Activated T-helper 1 cell treated with anti-CD3 and anti-CD28 coated beads, Interleukin-2, amount 50 U/mL, for 16 hours (primary cell): ENCODE measurements around the gene ETV3.
"Not testable (repeated sequence)": the region's sequence is repeated elsewhere in the genome, so short reads cannot be mapped to it uniquely, and the experiment has no call there.

ENCODE experiments used
- DNase-seq, 2 donors: peaks; one replicate each; pipeline ENCODE4 v3.0.0-alpha.2; 2020; ENCODE audit warnings: low read depth in 1 of 2, low spot score in 1 of 2

Gene ETV3

DNA sequence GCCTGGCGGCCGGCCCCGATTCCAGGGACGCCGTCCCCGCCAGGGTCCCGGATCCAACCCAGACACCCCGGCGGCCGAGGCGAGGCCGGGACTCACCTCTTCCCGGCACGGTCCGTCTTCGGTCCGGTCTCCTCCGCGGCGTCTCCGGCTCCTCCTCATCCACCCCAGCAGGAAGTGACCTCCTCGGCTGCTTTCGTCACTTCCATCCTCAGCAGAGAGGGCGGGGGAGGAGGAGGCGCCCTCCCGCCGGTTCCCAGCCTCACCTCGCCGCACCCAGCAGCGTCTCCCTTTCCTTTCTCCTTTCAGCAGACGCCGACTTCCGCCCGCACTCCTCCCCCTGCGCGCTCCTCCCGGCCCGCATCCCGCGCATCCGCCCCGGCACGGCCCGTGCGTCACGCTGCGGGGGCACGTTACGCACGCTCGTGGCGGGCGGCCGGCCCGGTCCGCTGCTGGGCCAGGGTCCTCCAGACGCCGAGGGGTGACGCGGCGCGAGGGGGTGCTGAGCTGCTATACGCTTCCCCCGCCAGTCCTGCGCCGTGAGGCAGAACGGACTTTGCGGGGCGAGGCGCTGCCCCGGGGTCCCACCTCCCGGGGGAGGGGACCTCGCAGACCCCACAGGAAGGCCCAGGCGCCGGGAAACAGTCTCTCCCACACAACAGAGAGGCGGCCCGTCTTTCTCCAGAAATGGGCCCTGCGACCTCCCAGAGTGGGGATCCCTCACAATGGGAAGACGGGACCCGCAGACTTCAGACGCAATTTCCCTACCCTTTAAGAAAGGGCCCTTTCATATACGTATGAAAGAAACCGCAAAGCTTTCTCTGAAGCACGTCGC, at the start of gene ETV3:
Gene ETV3 (minus strand): TSS at position 176 of the 832 bp plus-strand sequence. CDS start 2,043 bp downstream, outside the sequence.
- peak; percentile 62 to 78 for DNase-seq

DNA sequence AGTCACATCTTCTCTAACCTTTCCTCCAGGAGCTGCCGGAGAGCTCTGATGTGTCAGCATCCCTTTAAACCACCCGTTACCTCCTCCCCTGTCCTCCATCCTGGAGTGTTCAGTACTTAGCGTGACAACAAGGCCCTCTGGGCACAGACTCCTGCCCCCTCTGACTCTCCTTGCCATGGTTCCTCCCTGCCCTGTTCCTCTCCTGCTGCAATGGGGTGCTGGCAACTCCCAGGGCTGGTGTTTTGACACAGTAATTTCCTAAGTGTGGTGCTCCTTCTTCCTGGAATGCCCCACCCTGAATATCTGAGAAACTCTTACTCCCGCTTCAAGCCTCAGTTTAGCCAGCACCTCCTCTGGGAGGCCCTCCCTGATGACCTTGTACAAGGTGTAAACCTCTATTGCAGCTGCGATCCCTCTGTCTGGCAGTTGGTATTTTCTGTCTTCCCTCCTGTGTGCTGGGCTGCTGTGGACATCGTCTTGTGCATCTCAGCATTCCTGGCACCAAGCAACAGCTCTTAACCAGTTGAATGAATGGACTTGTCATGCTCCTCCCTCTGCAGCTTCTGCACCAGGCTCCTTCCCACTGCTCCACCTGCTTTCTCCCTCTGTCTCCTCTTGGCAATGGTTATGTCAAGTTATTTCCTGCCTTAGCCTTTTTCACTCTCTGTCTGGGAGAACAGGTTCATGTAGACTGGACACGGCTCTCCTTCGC, 48.2 kb upstream of the ETV3 start:
- DNase-seq: no peak

DNA sequence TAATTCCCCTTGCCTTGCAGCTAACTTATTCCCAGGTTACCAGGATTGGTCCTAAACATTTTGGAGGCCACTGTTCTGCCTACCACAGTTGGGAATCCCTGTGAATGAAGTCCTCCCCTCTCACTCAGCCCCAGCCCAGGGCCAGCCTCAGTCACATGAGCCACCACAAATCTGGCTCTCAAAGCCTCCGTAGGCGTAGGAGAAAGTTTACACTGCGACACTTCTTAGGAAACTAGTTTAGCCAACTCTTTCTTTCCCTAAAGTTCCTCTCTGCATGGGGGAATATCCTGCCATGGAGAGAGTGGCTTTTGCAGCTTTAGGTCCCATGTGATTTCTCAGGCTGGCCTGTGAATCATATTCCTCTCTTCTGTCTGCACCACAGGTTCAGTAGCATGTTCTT, 45.7 kb upstream of the ETV3 start:
- no peak for DNase-seq

DNA sequence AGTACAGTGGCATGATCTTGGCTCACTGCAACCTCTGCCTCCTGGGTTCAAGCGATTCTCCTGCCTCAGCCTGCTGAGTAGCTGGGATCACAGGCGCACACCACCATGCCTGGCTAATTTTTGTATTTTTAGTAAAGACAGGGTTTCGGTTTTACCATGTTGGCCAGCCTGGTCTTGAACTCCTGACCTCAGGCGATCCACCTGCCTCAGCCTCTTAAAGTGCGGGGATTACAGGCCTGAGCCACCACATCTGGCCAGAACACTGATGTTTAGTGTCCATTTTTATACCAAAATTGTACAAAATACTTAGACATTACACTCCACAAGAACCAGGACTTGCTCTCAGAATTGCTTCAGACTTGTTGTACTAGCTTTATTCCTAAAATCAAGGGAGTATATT, 44.2 kb upstream of the ETV3 start:
- DNase-seq: not testable (repeated sequence)

DNA sequence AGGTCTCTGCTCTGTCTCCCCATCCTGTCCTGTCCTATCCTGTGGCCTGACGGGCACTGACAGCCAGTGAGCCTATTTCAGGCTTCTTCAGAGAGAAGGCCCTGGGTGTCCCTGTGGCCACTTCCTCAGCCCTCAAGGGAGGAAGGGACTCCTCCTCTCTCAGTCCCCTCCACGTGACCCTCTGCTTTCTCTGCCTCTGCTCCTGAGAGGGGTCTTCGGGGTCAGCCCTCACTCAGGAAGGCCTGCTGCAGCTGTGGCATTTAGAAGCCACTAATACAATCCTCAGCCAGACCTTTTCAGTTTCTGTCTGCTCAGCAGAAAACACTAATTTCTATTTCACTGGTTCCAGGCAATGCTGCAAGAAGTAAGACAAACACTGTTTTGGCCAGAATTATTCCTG, 43.6 kb upstream of the ETV3 start:
- no peak for DNase-seq

DNA sequence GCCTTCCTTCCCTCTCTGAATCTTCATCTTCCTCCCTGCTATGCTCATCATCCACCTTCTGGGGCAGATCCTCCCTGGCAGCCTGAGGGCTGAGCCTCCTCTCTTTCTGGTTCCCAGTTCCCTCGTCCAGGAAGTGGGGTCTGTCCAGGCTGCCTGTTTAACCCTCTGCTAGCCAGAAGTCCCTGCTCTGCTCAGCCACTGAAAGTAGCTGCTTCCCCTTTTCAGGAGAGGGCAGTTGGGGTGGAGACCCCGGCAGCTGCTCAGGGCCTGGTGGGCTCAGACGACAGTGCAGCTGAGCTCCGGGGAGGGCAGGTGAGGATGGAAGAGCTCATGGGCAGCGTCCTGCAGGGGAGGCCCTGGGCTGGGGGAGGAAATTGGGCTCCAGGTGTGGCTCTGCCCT, 43.1 kb upstream of the ETV3 start:
- no peak for DNase-seq

DNA sequence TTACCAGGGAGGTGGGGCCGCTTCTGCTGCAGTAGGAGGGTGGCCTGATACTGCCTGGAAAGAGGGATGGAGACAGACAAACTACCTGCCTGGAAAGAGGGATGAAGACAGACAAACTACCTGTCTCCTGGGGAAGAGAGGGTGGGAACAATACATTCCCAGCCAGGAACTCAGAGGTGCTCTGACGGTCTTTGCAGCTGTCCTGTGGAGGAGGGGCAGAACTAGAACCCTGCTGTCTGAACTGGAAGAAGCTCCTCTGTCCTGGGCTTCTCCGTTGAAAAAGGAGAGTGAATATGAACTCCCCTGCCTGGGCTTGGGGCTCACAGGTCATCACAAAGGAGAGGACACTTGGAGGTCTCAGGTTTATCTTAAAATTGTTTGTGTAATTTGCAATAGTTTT, 40.3 kb upstream of the ETV3 start:
- DNase-seq: no peak

DNA sequence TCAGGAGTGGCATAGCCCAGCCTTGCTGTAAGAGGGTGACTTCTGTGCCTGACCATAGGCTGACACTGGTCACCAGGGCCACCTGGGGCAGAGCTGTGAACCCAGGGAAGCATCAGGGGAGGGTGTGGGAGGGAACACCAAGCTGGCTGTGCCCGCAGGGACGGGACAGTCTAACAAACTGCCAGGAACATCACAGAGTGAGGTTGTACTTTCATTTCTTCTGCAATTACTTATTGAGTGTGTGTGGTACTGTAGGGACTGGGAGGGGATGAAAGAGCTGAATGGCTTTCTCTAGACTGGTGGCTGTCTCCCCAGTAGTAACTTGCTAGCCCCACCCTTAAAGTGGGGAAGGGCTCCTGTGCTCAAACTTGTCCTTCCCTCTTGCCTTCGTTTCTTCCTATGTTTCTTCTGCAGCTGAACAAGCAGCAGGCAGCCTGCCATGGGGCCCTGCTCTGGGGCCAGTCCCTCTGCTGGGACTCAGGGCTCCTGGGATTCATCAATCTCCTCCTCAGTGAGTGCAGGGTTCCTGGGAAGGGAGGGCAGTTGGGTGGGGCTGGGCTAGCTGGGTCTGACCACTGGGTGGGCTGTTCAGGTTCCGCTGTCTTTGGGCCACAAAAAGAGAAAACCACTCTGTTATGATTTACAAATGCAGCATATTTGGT, 39.7 kb upstream of the ETV3 start:
- no peak for DNase-seq

DNA sequence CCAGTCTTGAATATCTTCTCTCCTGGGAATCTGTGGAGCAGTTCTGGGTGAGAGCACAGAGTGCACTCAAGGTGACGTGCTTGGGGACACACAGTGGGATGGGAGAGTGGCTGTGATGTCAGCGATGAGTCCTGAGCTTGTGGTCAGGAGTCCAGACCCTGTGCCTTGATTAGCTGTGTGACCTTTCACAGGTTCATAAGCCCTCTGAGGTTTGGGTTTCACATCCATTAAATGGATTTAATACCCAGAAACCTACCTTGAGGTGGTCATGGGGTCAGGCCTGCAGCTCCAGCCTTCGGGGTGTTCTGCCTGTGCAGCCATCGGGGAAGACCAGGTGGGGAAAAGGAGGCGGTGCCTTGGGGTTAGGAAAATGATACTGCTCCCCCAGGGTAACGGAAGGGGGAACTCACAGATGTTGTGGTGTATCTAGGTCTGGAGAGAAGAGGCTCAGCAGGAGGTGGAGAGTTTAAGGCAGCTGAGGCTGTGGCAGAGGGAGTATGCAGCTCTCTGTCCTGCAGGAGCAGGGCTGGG, 38.5 kb upstream of the ETV3 start:
- DNase-seq: no peak

DNA sequence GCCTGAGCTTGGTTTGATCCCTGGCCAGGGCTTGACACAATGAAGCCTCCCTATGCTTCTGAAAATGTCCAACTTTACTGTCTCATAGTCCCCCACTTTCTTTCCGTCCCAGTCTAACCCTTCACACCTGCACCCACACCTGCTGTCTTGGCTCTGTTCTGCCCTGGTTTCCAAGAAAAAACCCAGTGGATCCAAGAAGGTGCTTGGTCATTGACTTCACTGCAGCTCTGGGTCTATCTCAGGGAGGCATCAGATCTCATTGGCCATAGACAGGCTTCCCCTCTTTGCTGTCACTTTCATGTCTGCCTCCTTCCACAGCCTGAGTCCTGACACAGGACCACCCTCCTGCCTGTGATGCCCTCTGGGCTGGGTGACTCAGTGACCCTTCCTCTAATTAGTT, 37.8 kb upstream of the ETV3 start:
- DNase-seq: no peak

DNA sequence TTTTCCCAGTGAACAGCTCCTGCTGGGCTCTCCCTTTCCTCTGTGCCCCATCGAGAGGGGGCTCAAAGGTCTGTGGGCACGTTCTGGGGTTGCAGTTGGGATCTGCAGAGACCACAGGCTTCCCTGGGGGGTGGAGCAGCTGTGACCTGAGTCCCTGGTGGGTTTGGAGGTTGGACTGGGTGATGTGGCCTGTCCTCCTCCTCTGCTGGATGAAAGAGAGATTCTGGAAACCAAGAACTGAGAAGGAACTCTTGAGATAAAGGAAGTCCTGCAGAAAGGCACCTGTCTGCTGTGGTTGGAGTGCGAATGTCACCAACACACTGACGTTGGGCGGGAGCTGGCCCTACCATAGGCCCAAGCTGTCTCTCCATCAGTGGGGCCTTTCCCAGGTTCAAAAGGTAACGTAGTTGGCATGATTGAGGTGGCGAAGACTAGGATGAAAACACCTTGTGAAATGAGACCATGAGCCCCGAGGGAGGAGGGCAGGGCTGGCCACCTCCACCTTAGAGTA, 35.8 kb upstream of the ETV3 start:
- no peak for DNase-seq

DNA sequence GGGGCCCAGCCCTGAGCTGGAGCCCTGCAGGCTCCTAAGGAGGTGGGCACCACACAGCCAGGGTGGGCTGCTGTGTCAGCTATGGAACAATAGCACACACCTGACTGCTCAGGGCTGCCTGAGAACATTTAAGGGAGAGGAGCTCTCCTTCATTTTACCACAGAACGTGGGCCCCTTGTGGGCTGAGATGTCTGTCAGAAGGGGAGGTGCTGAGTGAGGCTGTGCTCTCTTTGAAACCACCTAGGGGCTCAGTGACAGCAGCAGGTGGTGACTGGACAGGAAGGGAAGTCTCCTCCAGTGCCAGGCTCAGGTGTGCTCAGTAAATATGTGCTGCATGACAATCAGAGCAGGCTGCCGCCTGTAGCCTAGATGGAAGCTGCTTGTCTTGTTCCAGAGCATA, 35.0 kb upstream of the ETV3 start:
- DNase-seq: not testable (repeated sequence)

DNA sequence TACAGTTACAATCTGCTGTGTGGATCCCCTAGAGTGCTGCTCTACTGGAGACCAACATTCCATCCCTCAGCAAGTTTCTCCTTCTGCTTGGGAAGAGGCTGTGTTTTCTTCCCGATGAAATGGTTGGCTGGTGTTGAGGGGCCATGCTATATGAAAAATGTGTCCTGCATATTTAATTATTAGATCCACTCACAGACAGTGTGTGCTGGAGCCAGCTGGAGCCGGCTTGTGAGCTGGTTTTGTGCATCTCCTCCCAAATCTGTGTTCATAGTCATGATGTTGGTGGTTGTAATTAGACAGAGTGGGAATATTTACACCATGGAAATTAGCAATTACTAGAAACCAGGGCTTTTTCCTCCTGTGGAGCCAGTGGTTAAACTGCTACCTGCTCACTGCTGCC, 34.4 kb upstream of the ETV3 start:
- not testable (repeated sequence) for DNase-seq

DNA sequence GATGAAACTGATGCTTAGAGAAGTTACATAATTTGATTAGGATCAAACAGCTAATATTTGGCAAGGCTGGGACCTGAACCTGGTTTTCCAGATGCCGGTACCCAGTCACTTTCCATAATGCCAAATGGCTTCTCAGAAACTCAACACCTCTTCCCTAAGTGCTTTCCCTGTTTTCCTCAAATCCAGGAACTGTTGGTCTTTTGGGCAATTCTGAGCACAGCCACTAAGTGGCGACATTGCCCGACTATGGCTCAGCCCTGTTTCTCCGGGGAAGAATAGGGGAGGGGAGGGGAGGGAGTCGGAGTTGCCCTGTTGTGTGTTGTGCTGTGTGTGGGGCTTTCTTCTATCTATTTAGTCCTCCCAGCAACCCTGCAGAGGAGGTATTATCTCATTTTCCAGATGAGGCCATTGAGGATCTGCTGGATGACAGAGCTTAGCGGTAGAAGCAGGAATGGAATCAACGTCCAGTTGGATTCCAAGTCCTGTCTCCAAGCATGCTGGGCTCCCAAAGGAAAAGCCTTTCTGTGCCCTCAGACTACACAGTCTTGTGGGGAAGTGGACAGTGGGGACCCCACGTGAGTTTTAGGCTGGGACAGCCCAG, 33.8 kb upstream of the ETV3 start:
- DNase-seq: not testable (repeated sequence)

DNA sequence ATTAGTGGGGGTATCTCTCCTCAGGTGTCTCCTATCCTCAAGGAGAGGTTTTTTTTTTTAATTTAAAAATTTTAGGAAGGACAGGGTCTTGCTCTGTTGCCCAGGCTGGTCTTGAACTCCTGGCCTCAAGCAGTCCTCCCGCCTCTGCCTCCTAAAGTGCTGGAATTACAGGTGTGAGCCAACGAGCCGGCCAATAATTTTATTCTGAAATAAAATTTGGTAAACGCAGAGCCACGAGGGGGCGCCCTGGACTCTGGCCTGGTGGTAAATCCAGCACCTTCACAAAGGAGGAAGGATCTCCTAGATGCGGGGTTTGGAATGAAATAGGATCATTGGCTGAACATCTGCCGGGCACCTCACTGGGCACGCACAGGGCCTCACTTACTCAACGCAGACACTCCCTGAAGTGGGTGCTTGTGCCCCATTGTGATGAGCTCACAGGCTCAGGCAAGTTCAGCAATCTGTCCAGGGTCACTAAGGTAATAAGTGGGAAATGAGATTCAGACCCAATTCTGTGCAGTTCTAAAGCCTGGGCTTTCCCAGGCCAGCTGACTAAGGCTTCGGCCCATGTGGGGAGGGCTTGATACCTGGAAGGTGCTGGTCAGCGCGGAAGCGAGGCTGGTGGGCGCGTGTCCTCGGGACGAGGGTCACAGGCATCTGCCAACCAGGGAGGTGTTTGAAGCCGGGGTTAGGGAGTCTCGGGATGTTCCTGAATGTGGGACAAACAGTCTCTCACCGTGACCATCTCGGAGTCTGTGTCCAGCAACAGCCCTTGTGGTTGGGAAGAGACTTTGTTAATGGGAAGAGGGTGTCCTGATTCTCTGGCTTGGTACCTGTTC, 32.7 kb upstream of the ETV3 start:
- no peak for DNase-seq

DNA sequence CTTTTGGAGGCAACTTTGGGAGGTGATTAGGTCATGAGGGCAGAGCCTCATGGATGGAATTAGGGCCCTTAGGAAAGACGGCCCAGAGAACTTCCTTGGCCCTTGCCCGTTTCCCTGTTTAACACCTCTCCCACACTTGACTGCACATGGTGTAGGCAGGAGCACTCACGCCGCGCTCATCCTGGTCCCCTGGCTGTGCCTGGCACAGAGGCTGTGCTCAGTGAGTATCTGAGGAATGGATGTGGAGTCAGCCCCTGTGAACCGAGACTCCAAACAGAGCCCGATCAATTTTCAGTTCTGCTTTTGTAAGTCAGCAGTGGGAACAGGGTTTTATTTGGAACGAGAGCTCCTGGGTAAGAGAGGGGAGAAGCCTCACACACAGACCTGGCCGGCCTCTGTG, 29.8 kb upstream of the ETV3 start:
- no peak for DNase-seq

DNA sequence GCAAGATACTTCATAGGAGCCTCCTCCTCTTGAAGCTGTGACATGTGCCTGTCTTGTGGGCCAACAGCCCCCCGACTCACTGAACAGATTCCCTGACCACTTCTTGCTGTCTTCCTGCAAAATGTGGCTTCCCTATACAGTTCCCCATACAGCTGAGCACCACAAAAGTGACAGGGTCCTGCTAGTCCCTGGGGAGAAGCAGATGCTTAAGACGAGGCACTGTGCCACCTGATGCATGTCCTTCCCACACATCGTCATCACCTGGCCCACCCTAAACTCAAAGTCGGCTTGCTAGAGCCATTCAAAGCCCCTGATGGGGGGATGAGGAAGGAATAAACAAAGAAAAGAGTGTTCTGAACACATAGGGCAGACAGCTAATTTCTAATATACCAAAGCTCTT, 29.2 kb upstream of the ETV3 start:
- DNase-seq: no peak

DNA sequence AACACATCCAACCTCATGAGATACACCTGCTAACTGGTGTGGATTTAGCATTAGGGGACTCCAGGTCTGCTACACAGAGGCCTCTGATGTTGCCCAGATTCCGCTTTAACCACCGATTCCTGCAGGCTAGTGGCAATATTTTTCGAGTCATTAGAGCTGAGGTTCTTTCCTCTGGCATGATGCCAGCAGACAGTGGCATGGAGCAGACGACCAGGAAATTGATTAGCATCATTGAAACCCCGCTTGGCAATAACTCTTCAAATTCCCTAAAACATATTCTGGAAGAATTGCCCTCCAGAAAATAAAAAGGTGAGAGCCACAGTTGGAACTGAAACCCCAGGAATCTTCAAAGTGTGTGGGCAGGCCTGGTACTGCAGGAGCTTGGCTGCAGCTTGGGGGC, 28.4 kb upstream of the ETV3 start:
- no peak for DNase-seq

DNA sequence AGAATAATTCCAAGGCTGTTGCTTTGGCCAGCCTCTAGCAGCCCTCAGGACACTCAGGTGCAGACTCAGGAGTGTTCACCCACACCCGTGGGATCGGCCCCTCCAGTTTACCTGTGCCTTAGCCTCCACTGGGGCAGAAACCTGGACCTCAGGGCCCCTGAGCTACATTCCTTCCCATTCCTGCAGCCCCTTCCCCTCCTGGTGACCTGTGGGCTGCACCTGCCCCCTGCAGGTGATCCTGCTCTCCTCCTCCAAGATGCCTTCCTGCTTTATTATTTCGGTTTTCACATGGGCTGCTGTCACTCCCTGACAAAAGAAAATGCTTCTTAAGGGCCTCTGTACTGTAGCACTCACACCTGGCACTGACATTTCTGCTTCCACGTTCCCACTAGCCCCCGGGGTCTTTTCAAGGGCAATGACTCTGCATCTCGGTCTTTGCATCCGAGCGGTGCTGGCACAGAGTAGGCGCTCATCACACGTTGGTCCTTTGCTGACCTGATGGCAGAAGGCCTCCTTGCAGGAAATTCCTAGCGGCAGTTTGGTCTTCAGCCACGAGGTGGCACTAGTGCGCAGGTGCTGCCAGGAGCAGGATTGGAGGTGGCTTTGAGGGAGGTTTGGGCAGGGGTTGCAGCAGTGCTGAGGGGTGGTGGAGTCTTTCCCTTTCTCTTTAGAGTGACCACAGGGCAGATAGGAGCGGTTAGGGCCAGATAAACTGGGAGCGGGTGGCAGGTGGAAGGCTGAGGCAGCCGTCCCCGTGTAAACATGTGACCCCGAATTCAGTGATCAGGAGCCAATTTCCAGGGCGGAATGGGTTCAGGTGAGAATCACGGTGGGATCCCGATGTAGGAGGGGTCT, 25.3 kb upstream of the ETV3 start:
- DNase-seq: peak; percentile 57 to 63
